Fibroblast of skin of abdomen (primary cell): ENCODE measurements around the gene ZNF263. TPM values are rescaled to one million over a fixed set of nuclear protein-coding genes. Genes with fewer than 3 reads are reported as not detected.

Source experiments
- DNase-seq: peaks from one replicate; pipeline ENCODE4 v3.0.0-alpha.2; 2013
- polyA plus RNA-seq, 2 experiments: library from polyadenylated mRNA; unstranded; fragments of 120-200 nt; gene quantifications; one replicate each; pipeline ENCODE4 v1.2.1, GENCODE V29; 2013; ENCODE audit not compliant: insufficient read length in 2 of 2

Gene ZNF263
- polyA plus RNA-seq (2013, experiment 1 of 2; ENCODE audit: insufficient read length), result 22.1 TPM
- 19.8 TPM for polyA plus RNA-seq (2013, experiment 2 of 2; ENCODE audit: insufficient read length)

- DNase-seq, result peak; percentile 98
Measured at GRCh38 chr16:3282730-3283542, at the start of gene ZNF263. Gene ZNF263, plus strand, starts transcription at chr16:3283491. Its CDS starts 328 bp downstream, at chr16:3283819.

GRCh38 chr16:3234543-3234856 is 48.8 kb upstream of the ZNF263 start:
- DNase-seq, result no peak

DNA sequence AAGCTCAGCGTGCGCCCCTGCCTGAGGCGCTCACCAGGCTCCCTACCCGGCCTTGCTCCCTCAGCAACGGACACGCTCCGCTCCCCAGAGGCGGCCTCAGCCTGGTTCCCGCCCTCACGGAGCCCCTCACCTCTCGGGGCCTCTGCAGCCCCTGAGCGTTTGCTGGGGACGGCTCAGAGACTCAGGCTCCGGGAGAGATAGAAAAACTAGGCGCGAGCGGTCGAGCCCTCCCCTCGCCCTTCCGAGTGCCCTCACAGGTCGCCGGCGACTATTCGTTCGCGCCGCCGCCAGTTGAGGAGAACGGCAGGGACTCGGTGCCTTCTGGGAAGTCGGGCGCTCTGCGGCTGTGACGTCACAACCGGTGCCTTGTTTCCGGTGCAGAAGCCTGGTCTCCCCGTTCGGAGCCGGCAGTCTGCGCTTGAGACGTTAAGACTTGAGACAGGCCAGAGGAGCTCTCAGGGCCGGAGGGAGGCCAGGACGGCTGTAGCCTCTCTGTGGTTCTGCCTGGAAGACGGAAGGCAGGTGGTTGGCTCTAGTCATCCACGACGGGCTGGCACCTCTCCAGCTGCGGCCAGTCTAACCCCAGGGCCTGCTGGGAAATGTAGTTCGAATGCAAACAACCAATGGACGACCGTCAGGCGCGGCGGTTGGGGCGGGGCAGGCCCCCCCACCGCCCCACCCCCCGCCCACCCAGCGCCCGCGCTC is 48.3 kb upstream of the ZNF263 start, which contains the start of gene ZNF200:
Gene ZNF200 (minus strand): TSS at position 302 of the 705 bp plus-strand sequence. CDS start 1,403 bp downstream, outside the sequence.
- peak; percentile 95 for DNase-seq

- DNase-seq, result no peak
Measured at GRCh38 chr16:3235856-3236669, 47.2 kb upstream of the ZNF263 start.

GRCh38 chr16:3241761-3242160 is 41.5 kb upstream of the ZNF263 start:
- DNase-seq, result no peak

GRCh38 chr16:3242709-3243108 is 40.6 kb upstream of the ZNF263 start:
- DNase-seq, result no peak

DNA sequence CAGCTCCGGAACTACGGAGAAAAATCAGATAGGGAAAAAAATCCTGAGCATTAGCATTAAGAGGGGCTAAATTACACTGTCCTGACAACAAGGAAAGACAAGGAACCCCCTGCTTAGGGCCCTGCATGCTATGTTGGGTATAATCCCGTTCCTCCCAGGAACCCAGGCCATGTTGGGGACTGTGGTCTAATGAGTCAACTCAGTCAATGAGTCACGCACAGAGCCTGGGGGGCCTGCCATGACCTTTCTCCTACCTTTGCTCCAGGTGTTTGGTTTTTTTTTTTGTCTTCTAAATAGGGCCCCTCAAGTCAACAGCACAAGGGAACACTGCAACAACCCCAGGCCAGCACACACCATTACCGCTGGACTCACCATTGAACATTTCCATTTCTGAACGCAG is 39.4 kb upstream of the ZNF263 start:
- no peak for DNase-seq

DNA sequence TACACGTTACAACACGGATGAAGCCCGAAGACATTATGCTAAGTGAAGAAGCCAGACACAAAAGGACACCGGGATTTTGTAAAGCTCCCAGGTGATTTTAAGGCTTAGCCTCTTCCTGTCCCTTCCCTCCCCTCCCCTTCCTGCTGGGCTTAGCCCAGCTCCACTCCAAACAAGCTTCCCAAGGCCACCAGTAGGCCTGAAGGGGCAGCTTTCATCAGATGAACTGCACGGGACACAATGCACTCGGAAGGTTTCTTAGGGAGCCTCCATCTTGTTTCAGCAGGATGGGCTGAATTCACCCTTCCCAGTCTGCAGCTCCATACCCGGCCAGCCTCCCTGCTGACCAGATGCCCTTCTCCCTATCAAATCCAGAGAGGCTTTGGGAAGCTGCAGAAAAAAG is 37.3 kb upstream of the ZNF263 start:
- DNase-seq, result no peak

DNA sequence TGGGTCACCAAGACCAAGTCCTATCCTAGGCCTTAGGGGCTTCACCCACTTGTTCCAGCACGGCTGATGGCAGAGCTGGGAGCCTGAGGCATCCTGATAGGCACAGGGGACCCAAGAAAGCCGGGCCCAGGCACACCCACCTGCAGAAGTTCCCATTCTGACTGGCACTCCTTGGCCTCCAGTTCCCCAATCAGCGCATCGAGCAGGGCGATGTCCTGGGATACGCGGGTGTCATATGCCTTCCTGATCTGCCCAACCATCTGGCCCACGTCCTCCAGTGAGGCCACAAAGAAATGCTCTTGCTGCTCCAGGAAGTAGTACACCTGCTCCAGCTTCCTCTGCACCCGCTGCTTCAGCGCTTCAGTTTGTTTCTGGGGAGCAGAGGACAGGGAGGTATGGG is 36.4 kb upstream of the ZNF263 start:
- DNase-seq, result no peak

DNA sequence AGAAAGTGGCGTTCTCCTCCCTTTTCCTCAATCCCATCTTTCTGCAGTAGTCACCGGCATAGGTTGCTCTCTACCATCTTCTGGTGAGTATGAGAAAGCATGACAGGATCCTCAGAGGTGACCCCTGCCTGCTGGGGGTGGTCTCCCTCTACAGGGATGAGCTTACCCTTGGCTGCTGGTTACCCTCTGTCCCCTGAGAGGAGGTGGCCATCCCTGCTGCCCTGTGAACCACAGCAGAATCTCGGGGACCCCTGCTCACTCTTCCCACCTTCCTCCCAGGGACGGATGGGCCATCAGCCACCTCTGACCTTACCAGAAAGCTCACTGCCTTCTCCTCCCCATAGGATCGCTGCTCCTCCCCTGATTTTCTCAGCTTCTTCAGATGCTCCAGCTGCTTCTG is 34.7 kb upstream of the ZNF263 start:
- DNase-seq, result no peak

- no peak for DNase-seq
Measured at GRCh38 chr16:3249020-3249419, 34.3 kb upstream of the ZNF263 start.

DNA sequence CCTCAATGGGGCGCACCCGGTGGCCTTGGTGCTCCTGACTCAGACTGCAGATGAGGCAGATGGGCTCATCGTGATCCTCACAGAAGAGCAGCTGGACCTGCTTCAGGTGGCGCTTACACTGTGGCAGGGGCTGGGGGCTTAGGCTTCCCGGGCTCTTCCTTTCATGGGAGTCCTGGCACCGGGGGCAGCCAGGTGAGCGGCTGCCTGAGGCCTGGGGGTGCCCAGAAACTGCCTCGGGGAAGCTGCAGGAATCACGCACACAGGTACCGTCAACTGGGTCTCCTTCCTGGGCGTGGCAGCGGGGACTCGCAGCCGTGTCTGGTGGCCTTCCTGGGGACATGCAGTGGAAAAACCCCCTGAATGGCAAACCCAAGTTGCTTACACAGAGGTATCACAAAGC is 33.8 kb upstream of the ZNF263 start:
- DNase-seq, result no peak

DNA sequence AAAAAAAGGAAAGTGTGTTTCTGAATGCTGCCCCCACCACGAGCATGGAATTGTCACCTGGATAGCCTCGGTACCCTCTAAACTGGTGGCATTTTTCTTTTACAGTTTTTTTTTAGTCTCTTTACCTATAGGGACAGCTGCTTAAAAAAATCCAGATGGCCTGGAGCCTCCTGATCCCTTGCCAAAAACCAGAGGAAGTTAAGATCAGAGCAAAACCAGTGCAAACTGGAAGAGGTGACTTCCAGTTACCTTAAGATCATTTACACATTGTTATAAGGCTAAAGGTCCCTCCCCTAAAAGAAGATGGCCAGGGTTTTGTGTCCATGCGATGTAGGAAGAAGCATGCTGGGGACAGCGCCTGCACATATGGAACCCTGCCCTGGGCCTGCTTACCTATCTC is 30.3 kb upstream of the ZNF263 start:
- DNase-seq, result no peak

GRCh38 chr16:3254309-3254708 is 29.0 kb upstream of the ZNF263 start:
- no peak for DNase-seq

GRCh38 chr16:3256146-3256865 is 27.0 kb upstream of the ZNF263 start, which contains the start of gene MEFV:
Gene MEFV, minus strand, starts transcription at chr16:3256633. Its CDS starts 46 bp downstream, at chr16:3256587.
- no peak for DNase-seq

- DNase-seq, result no peak
Measured at GRCh38 chr16:3256866-3257465, 26.3 kb upstream of the ZNF263 start.

DNA sequence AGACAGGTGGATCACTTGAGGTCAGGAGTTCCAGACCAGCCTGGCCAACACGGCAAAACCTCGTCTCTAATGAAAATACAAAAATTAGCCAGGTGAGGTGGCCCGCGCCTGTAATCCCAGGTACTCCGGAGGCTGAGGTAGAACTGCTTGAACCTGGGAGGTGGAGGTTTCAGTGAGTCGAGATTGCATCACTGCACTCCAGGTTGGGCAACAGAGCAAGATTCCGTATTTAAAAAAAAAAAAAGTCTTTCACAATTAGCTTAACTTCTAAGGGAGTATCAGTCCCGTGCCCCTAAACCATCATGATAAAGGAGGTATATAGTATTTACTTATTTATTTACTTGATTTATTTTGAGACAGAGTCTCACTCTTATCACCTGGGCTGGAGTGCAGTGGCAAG is 23.5 kb upstream of the ZNF263 start:
- no peak for DNase-seq

DNA sequence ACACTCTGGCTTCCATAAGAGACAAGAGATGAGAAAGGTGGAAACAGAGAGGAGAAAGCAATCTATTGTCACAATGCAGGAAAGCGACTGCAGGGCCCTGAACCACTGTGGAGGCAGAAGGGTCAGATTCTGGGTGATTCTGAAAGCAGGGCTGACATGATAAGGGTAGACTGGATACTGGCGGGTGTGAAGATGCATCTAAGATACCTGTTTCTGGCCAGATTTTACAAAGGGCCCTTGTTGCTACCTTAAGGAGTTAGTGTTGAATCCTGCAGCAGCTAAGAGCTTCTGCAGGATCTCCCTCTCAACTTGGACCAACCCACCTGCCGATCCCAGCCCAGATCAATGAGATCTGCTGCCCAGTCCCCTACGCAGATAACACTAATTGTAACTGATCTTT is 20.8 kb upstream of the ZNF263 start:
- DNase-seq, result no peak

- DNase-seq, result peak; percentile 99
Measured at GRCh38 chr16:3264137-3265036, 18.9 kb upstream of the ZNF263 start.

DNA sequence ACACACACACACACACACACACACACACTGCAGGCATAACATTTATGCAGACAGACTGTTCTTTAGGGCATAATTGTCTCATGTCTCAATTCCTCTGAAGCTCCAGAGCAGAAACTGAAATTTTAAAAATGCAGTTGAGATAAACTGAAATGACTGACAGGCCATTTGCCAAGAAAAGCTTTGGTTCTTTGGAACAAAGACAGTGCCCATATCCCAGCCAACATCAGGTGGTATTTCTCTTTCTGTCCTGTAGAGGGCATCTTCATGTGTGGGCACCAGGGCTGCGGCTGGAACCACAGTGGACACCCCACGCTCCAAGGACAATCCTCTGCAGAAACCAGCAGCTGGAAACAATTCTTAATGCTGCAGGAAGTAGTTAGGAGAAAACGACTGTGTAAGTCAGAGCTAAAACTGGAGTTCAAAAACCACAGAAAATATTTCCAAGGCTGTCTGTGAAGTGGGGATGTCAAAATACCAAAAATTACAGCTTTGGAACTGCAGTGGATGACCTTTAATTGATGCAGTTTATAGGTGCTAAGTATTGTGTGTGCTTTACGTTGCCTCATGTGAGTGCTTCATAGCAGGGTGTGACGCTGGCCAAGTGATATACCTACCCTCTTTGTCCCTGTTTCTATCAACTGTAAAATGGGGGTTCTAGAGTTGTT is 16.3 kb upstream of the ZNF263 start:
- peak; percentile 36 for DNase-seq
